CD4-positive, alpha-beta T cell treated with Interleukin-17A for 1 hour (primary cell): Measurements from ENCODE around the gene CAMTA1.

Experiments used
- DNase-seq: peaks from one replicate; pipeline ENCODE4 v3.0.0-alpha.2; 2020

The CAMTA1 gene

DNA sequence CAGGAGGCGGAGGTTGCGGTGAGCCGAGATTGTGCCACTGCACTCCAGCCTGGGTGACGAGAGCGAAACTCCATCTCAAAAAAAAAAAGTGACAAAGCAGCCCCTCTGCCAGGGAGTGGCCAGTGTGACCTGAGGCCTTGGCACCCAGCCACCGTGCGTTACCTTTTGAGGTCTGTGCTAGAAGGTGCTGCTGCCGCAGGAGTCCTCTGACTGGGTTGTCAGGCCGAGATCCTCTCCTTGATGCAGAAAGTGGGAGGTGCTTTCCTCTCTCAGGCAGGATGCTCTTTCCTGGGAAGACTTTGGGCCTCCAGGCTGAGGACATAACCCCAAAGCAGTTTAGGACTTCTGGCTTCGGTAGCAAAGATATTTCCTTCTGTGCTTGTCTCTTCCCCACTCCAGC is 705.3 kb downstream of the CAMTA1 start:
- no peak for DNase-seq

- DNase-seq = no peak
These were observed 706.0 kb downstream of the CAMTA1 start for GRCh38 chr1:7491109-7491817.

- DNase-seq = no peak
These were observed 706.5 kb downstream of the CAMTA1 start for GRCh38 chr1:7491818-7492173.

DNA sequence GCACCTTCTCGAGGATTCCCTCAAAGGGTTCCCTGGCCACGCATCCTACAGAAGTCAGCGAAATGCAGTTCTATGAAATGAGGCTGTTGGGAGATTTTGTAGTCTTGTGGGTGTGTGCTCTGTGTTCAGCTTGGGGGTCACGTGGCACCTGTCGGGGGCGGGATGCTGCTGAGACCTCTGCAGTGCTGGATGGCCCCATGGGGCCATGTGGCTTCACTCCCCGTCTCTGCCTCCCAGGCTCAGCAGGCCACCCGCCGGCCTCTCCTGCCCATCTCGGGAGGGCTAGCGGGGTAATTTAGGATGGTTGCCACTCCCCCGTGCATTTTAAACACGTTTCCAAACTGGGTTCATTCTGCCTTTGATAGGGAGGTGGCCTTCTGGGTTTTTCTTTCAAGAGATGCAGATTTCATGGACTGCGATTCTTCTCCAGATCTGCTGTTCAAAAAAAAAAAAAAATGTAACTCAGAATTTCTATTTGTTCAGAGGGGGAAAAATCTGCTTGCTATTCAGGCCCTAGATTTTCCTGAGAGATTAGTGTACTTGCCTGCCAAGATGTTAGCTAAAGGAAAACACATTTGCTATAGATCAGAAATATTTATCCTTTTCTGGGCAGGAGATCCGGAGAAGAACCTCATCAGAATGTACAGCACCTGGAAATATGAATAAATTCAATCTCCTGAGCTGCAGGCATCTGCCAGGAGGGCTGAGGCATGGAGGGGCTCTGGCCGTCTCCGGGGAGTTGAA is 708.6 kb downstream of the CAMTA1 start:
- DNase-seq = no peak

DNA sequence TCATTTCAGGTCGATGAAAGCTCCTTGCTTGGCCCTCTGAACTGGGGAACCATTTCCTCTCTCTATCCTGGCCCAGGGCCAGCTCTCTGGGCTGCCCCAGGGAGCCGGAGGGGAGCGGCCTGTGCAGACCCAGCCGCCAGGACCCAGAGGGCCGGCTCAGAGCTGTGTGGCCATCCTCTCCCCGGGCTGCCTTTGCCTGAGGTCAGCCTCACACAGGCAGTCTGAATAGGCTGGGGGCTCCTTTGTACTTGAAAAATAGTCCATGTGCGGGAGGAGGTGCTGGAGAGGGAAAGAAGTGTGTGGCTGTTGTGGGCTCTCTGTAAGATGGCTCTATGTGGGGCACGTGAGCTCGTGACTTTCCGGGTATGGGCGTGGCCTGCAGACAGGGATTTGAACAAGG is 710.7 kb downstream of the CAMTA1 start:
- no peak for DNase-seq

DNA sequence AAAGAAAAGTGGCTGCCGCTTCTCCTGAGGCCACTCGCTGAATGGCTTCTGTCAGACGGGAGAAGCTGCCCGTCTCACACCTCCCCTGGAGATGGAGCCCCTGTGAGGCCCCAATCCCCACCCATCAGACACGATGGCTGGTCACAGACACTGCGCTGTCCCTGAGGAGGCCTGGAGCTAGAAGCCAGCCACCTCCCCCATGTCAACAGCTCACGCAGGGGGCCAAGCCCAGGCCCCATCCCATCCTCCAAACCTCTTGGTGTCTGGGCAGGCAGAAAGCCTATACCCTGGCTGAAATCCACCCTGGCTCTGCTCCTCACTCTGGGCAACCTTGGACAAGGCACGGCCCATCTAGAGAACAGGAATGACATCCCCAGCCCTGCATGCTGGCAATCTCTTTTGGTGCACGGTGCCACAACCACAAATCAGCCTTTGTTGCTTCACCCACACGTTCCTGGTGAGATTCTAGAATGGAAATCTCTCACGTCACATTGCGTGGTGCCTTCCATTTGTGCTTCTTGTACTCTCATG is 711.9 kb downstream of the CAMTA1 start:
- DNase-seq = no peak

DNA sequence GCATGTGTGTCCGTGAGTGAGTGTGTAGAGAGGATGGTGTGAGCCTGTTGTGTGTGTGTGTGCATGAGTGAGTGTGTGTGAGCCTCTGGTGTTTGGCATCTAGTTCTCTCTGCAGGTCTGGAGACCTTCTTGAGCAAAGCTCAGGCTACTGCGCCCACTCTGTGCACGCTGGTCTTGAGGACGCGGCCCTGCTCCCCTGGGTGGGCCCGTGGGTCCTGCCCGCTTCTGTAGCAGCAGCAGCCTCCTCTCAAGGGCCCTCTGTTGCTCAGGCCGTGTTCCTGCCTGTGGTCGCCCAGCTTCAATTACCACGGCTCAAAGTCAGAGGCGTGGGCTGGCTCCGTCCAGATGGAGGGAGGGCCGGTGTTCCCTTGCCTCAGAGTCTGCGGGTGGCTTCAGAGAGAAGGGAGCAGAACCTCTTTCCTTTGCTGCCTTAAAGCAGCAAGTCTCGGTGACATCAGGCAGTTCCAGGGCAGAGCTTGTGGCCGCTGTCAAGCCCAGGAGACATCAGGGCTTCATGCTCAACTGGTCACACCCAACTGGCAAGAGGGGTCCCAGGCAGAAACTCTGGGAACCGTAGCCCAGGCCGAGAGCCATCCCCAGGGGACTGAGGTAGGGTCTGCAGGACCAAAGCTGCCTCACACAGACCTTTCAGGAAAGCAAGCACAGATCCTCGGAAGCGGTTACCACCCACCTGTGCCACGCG is 715.3 kb downstream of the CAMTA1 start:
- DNase-seq = no peak

DNA sequence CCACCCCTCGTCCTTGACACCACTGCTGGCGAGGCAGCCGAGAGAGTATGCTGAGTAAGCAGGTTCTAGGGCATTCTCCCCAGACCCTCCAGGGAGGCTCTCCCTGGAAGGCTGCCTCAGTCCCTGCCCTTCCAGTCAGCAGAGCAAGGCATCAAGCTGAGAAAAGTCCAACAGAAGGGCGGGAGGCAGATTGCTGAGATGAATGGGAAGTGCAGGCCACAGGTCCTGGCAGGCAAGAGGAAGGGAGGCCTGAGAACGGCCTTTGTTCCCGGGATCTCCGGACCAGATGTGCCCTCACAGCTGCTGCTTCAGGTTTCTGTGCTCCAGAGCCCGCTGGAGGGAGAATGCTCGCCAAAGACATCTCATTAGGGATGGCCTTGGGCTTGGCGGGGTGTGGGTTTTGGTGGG is 715.8 kb downstream of the CAMTA1 start:
- no peak for DNase-seq

DNA sequence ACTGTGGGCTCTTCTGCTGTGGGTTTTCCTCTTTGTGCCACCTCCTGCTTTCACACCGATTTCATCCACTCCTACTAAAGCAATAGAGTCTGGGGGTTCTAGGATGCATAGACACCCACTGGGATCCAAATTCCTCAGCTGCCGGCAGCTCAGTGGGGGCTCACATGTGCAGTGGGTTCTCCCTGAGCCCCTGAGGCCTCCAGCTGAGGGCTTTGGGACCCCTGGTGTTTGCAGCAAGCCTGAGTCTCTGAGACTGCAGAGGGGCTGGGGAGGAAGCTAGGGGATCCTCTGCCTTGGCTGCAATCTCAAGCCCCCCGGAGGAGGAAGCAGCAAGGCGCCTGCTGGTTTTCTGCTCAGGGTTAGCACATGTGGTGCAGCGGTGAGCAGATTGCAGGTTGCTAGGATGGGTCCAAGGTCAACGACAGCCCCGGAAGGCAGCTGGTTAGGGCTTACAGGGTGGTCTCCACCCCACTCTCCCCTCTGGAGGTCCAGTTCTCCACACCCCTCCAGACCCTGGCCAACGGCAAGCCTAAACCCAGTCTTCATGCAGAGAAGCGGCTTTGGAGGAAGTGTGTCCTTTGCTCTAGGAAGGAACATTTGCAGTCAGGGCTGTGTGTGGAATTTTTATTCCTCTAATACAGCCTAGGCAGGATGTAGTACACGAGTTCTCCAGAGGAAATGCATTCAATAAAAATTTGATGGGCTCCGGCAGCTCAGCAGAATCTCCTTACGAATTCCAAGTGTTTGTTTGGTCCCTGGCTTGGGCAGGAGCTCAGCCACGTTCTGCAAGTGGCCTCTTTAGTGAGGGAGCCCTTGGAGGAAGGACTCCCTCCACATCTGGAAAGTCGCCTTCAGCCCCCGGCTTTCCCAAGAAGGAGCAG is 716.7 kb downstream of the CAMTA1 start:
- no peak for DNase-seq

DNA sequence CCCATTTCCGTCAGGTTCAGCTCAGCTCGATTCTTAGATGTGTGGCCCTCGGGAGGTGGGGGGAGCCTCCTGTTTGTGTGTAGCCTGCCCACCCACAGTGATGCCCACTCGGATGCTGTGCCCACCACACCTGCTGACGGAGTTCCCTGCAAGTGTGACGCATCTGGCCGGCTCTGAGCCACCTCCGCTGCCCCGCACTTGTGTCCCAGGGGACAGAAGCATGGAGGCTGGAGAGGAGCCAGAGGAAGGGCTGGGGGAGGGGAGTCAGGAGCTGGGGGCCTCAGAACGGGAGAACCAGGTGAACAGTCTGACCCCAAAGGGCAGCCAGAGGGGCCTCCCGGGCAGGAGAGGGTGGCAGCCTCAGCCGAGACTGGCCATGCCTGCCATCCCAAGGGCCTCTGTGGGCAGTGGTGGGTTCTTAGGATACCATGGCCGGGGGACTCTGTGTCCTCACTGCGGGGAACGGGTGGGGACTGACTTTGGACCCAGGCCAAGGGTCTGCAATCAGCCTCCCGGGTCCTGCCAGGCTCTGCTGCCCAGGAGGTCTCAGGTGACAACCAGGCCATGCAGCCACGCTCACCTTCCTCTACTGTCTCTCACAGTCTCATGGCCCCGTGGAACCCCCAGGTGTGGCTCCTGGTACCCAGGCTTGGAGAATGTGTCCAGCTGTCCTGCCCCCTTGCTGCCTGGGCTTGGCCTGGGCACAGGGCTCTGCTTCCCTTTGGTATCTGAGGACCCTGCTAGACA is 718.6 kb downstream of the CAMTA1 start:
- DNase-seq = no peak

GRCh38 chr1:7504438-7504720 is 719.1 kb downstream of the CAMTA1 start:
- no peak for DNase-seq

GRCh38 chr1:7505094-7505770 is 720.0 kb downstream of the CAMTA1 start:
- no peak for DNase-seq

DNA sequence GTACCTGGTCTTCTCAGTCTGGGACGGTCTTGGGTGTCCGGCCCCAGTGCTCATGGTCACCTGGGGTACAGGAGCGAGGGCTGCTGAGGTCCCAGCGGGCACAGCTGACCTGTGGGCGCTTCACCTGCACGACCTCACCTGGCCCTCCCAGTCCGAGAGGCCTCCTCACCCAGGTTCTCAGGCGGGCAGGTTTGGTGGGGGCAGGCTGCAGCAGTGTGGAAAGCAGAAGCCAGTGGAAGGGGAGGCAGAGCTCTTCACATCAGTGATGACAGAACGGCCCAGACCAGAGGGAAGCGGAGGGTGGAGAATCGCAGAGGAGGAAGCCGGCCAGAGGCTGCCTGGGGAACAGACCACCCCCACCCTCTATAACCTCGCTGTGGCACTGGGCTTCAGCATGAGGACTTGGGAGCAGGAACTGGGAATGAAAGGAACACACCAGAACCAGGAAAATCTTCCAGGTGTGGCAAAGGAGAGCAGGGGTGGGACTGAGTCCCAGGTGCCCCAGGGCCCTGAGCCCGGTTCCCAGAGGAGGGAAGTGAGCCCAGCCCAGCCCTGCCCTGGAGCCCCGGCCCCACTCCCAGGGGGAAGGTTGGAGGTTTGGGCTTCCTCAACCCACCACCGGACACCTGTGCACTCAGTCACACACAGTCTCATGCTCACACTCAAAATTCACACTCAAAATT is 720.7 kb downstream of the CAMTA1 start:
- no peak for DNase-seq

GRCh38 chr1:7506454-7507284 is 721.4 kb downstream of the CAMTA1 start:
- no peak for DNase-seq

DNA sequence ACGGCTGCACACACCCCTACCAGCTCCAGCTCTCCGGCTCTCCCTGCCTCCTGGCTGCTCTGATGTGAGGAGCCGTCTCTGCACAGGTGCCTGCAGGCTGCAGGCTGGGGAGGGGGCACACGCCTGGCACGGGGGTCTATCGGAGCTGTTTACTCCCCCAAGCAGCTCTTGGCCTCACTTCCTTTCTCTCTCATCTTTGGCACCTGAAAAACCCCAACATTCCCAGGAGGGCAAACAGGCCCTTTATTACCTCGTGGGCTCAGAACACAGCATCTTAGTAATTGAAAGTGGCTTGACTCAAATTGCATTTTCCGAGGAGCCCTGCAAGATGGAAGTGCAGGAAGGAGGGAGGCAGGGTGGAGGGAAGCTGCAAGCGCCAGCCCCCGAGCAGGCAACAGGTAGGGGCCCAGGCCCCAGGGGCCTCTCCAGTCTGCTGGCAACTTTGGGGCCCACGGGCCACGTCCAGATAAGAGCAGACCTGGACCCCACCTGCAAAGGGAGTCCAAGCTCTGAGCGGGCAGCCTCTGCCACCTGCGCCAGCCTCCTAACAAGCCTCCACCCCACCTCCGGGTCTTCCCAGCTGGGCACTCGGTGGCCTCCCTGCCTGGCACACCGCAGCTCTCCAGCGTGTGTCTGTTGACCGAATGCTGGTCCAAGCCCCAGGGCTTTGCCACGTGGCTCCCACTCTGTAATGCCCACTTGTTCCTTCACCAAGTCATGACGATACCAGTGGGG is 722.2 kb downstream of the CAMTA1 start:
- no peak for DNase-seq

GRCh38 chr1:7508052-7508933 is 723.0 kb downstream of the CAMTA1 start:
- no peak for DNase-seq

DNA sequence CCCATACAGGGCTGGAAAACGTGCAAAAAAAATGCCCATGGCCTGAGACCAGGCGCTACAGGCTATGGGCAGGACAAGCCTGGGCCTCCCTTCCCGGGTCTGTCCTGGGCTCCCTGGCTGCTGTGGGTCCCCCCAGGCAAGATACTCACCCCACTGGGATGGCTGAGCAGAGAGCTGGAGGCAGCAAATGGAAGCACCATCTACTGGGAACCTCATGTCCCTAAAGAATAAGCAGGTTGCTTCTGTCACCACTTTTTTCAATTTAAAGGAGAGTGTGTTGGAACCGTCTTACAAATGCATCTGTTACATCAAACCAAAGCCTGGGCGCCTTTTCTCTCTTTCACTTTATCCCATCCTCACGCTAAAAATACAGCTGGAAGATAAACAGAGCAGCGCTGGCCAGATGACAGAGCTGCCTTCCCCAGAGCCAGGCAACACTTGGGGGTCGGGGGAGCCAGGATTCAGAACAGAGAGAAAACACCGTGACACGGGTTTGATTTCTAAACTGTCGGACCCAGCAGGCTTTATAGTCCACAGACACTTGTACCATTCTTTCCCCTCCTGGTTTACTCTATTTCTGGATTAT is 723.8 kb downstream of the CAMTA1 start:
- DNase-seq = no peak

GRCh38 chr1:7509598-7509997 is 724.3 kb downstream of the CAMTA1 start:
- no peak for DNase-seq
